ENCODE data around the gene NRP1. TPM values are rescaled to one million over a fixed set of nuclear protein-coding genes. Genes with fewer than 3 reads are reported as not detected.

Gene NRP1
- total and polyA plus RNA-seq, 2 of the 8 experiments (the other 6 are each of a cell fraction or from before 2014, with no cell fraction given), result 1.2 to 2.1 TPM

- Histone ChIP-seq H3K4me2 (ENCODE audit: insufficient read depth in 1 of 2, low read depth in 2 of 2, low read length in 2 of 2) (no peak overlapping the region), H2AFZ (ENCODE audit: low read length) (no peak overlapping the region), H3K27ac (ENCODE audit: low read depth, low read length) (no peak overlapping the region), H3K4me1 (replicated peaks in 1 of 4; ENCODE audit: control insufficient read depth in 3 of 4, insufficient read depth in 4 of 4, low read length in 3 of 4) (peaks cover 0 to 3% (median 2%) of the 10 kb centered on the region in 4 experiments; a peak in 3 of 7 replicates), H4K5ac (ENCODE audit: insufficient read length, low read depth, low read length) (no peak overlapping the region), H3K4ac (replicated peaks; ENCODE audit: insufficient read length, low read depth, low read length) (no peak overlapping the region), H3K79me2 (ENCODE audit: control insufficient read depth in 1 of 2, insufficient read depth in 2 of 2, low read length in 2 of 2) (no peaks in the 10 kb centered on the region), H3K23me2 (ENCODE audit: low read depth, low read length) (no peaks in the 10 kb centered on the region), H3K79me1 (ENCODE audit: low read depth, low read length) (no peaks in the 10 kb centered on the region), H2BK15ac (ENCODE audit: low read length) (no peak overlapping the region), H4K20me1 (replicated peaks in 1 of 2; ENCODE audit: control insufficient read depth in 1 of 2, insufficient read depth in 2 of 2, low read length in 2 of 2) (no peaks in the 10 kb centered on the region), H3K36me3 (ENCODE audit: control insufficient read depth in 2 of 4, insufficient read depth in 4 of 4, low read length in 3 of 4) (no peaks in the 10 kb centered on the region), H2BK12ac (ENCODE audit: low read depth, low read length) (no peak overlapping the region), H4K8ac (ENCODE audit: extremely low read depth, insufficient read depth, low read length) (no peak overlapping the region), H3K9me3 (ENCODE audit: insufficient read depth in 2 of 2, low read depth in 1 of 2, low read length in 1 of 2) (no peaks in the 10 kb centered on the region), H2BK120ac (replicated peaks; ENCODE audit: low read depth, low read length) (no peak overlapping the region), H2AK5ac (ENCODE audit: low read depth, low read length) (no peak overlapping the region), H3K4me3 (ENCODE audit: extremely low read depth in 1 of 4, insufficient read depth in 2 of 4, low read depth in 3 of 4, low read length in 4 of 4) (no peak overlapping the region), H3K27me3 (replicated peaks in 1 of 4; ENCODE audit: control insufficient read depth in 3 of 4, extremely low read depth in 1 of 4, insufficient read depth in 3 of 4, low read length in 3 of 4) (no peaks in the 10 kb centered on the region), H3K14ac (ENCODE audit: insufficient read length) (no peak overlapping the region), H3K18ac (ENCODE audit: extremely low read depth, low read length) (no peak overlapping the region), H2BK20ac (ENCODE audit: low read length) (no peak overlapping the region), H4K91ac (replicated peaks; ENCODE audit: insufficient read length, low read length) (no peak overlapping the region), H3K9ac (replicated peaks in 1 of 4; ENCODE audit: extremely low read depth in 1 of 4, low read depth in 3 of 4, low read length in 3 of 4) (no peak overlapping the region), H2BK5ac (ENCODE audit: low read depth, low read length) (no peak overlapping the region), H3K56ac (replicated peaks; ENCODE audit: insufficient read length, low read depth, low read length) (no peak overlapping the region), H3K23ac (ENCODE audit: insufficient read length) (no peak overlapping the region)
- CTCF ChIA-PET (ENCODE audit: partially characterized antibody), result no interaction called here
- POLR2A ChIA-PET (ENCODE audit: partially characterized antibody), result no interaction called here
- no peak for TF ChIP-seq CREB1 (IDR thresholded peaks at IDR 0.05)
- TF ChIP-seq USF2 (IDR thresholded peaks at IDR 0.05; ENCODE audit: low read length), result no peak
- TF ChIP-seq CHD2 (IDR thresholded peaks at IDR 0.05; ENCODE audit: low read length), result no peak
- no peak for TF ChIP-seq EP300 (IDR thresholded peaks at IDR 0.05; ENCODE audit: borderline replicate concordance in 1 of 2, low read depth in 2 of 2, low read length in 2 of 2)
- TF ChIP-seq, protein P1, sequence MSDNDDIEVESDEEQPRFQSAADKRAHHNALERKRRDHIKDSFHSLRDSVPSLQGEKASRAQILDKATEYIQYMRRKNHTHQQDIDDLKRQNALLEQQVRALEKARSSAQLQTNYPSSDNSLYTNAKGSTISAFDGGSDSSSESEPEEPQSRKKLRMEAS (IDR thresholded peaks at IDR 0.05), result no peak
- TF ChIP-seq HDAC6 (IDR thresholded peaks at IDR 0.05; ENCODE audit: low read depth, low read length), result no peak
- DNase-seq (ENCODE audit: low read depth in 1 of 2, low spot score in 2 of 2) (no peak), FAIRE-seq (no peak)
- 89% methylated on average over 2 of the region's 2 CpGs; no CpG with 5 or more reads in 1 of the 2 experiments for WGBS, 2 experiments (ENCODE audit: extremely low coverage in 1 of 2, insufficient coverage in 1 of 2, insufficient read length in 1 of 2, insufficient replicate concordance in 2 of 2, low coverage in 1 of 2, low lambda C conversion rate in 2 of 2, missing lambda C conversion rate in 1 of 2)
Observed at GRCh38 chr10:33302208-33302829, 32.1 kb downstream of the NRP1 start.
